A673 (cell line): Measurements from ENCODE around the gene EPN1. TPM values are rescaled to one million over a fixed set of nuclear protein-coding genes. Genes with fewer than 3 reads are reported as not detected.
A peak's percentile ranks its signal among the peaks of the same experiment; 100 is the strongest.

Source experiments
- BruUV-seq: library from RNA; stranded (reverse); fragments of 400-500 nt; replicated peaks from 2 replicates; lab custom pipeline; 2021; lab: Mats Ljungman, UMichigan
- CTCF ChIA-PET: fragments of 300-600 bp; sonication (Branson Sonifier 250); formaldehyde crosslinking; loops from one replicate; lab custom pipeline; 2022; ENCODE audit warnings: antibody characterized with exemption; lab: Charles Lee
- POLR2A ChIA-PET: fragments of 300-600 bp; sonication (Branson Sonifier 250); formaldehyde crosslinking; loops from one replicate; lab custom pipeline; 2022; ENCODE audit warnings: antibody characterized with exemption; ENCODE audit not compliant: low non-redundant PET; lab: Charles Lee
- DNase-seq: peaks from one replicate; pipeline ENCODE4 v3.0.0-alpha.2; 2015; ENCODE audit warnings: low spot score
- H3K27ac ChIP-seq: fragments of 200-600 bp; sonication (generic); 2 replicates; pipeline ENCODE4 v1.5.1; 2016; ENCODE audit warnings: mixed run types, low read depth, mild to moderate bottlenecking, mixed read lengths, antibody characterized with exemption, low read length; ENCODE audit not compliant: poor library complexity, severe bottlenecking
- H3K27me3 ChIP-seq: fragments of 200-600 bp; sonication (generic); replicated peaks from 2 replicates; pipeline ENCODE4 v1.6.1; 2017; ENCODE audit warnings: mixed run types, low read depth, mild to moderate bottlenecking, mixed read lengths, antibody characterized with exemption, low read length; ENCODE audit not compliant: insufficient read depth, poor library complexity
- H3K36me3 ChIP-seq: fragments of 200-600 bp; sonication (generic); 2 replicates; pipeline ENCODE4 v1.6.1; 2016; ENCODE audit warnings: mixed run types, mild to moderate bottlenecking, mixed read lengths, antibody characterized with exemption, low read length; ENCODE audit not compliant: insufficient read depth, poor library complexity, severe bottlenecking
- H3K4me1 ChIP-seq: fragments of 200-600 bp; sonication (generic); 2 replicates; pipeline ENCODE4 v1.6.1; 2017; ENCODE audit warnings: mixed run types, mild to moderate bottlenecking, mixed read lengths, antibody characterized with exemption, low read length; ENCODE audit not compliant: insufficient read depth, poor library complexity, severe bottlenecking
- H3K4me3 ChIP-seq: fragments of 200-600 bp; sonication (generic); 2 replicates; pipeline ENCODE4 v1.5.1; 2016; ENCODE audit warnings: low read depth, mixed run types, mild to moderate bottlenecking, mixed read lengths, low read length; ENCODE audit not compliant: poor library complexity, severe bottlenecking
- H3K9me3 ChIP-seq: fragments of 200-600 bp; sonication (generic); 2 replicates; pipeline ENCODE4 v1.6.1; 2016; ENCODE audit warnings: mixed run types, low read depth, mild to moderate bottlenecking, mixed read lengths, antibody characterized with exemption, low read length; ENCODE audit not compliant: poor library complexity, severe bottlenecking
- EZH2 ChIP-seq: fragments of 200-600 bp; sonication (generic); IDR thresholded peaks from 2 replicates; pipeline ENCODE4 v1.6.1; 2017; ENCODE audit warnings: borderline replicate concordance, low read depth, mild to moderate bottlenecking, mixed read lengths, antibody characterized with exemption, low read length; ENCODE audit not compliant: poor library complexity, severe bottlenecking
- intact Hi-C: fragments of 100-400 bp; cut with micrococcal nuclease; formaldehyde crosslinking; loops from one replicate; pipeline ENCODE4 v1.10.0; 2022; ENCODE audit not compliant: unreplicated experiment
- total RNA-seq: library from RNA; stranded (reverse); gene quantifications from 2 replicates; pipeline ENCODE4 v1.2.3, GENCODE V29; 2021
- TF ChIP-seq, protein P1 (sequence below): fragments of 300-800, 200-600 bp; sonication (generic); conservative IDR thresholded peaks from 2 replicates; pipeline ENCODE4 v1.5.1; 2017; ENCODE audit warnings: low read depth, mild to moderate bottlenecking, antibody characterized with exemption, low read length, moderate library complexity, mixed read lengths

The EPN1 gene
- total RNA-seq, 1 experiment from 2014 or later = 178 TPM

DNA sequence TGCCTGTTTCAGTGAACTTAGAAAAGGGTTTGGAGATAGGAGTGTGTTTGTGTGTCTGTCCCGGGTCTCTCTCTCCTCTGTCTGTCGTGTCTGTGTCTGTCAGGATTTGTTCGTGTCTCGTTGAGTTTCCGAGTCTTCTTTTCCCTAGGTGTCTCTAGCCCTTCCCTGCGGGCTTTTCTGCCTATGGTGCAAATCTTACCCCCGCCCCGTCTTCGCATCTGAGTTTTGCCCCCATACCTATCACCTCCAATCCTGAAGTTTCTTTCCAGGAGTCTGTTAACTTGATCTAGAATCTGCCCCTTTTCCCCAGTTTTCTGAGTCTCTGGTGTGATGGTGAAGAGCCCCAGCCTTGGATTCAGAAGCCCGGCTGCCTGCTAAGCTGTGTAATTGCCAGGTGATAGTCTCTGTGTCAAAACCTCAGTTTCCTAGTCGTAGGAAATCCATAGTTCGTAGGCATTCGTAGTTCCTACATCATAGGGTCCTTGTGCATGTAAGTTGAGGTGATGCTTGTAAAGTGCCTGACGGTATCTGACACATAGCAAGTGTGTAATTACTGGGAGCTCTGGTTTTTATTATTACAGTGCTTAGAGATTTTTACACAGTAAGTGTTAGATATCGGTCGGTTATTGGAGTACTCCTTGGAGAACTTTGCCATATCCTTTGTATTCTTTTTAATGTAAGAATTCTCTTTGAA lies 782 bp downstream of the EPN1 start:
- intact Hi-C loops = loop anchor here (10.0 kb wide), 1 partner anchor 639 kb away; the partner anchor contains the start of gene ZSCAN5A
- H3K27me3 ChIP-seq = no peaks in the 10 kb centered on the region
- H3K4me1 ChIP-seq = peaks cover 44% of the 10 kb centered on the region
- BruUV-seq = no TSS peak
- H3K36me3 ChIP-seq = peaks cover 36% of the 10 kb centered on the region
- TF ChIP-seq, protein P1, sequence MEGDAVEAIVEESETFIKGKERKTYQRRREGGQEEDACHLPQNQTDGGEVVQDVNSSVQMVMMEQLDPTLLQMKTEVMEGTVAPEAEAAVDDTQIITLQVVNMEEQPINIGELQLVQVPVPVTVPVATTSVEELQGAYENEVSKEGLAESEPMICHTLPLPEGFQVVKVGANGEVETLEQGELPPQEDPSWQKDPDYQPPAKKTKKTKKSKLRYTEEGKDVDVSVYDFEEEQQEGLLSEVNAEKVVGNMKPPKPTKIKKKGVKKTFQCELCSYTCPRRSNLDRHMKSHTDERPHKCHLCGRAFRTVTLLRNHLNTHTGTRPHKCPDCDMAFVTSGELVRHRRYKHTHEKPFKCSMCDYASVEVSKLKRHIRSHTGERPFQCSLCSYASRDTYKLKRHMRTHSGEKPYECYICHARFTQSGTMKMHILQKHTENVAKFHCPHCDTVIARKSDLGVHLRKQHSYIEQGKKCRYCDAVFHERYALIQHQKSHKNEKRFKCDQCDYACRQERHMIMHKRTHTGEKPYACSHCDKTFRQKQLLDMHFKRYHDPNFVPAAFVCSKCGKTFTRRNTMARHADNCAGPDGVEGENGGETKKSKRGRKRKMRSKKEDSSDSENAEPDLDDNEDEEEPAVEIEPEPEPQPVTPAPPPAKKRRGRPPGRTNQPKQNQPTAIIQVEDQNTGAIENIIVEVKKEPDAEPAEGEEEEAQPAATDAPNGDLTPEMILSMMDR = no peak
- no peak for TF ChIP-seq EZH2
- H3K9me3 ChIP-seq = no peaks in the 10 kb centered on the region
- peak overlapping the region; percentile 94 for H3K4me3 ChIP-seq
- H3K27ac ChIP-seq = peak overlapping the region; percentile 92
- no peak for DNase-seq
- ChIA-PET POLR2A (no interaction called here), CTCF (no interaction called here)

DNA sequence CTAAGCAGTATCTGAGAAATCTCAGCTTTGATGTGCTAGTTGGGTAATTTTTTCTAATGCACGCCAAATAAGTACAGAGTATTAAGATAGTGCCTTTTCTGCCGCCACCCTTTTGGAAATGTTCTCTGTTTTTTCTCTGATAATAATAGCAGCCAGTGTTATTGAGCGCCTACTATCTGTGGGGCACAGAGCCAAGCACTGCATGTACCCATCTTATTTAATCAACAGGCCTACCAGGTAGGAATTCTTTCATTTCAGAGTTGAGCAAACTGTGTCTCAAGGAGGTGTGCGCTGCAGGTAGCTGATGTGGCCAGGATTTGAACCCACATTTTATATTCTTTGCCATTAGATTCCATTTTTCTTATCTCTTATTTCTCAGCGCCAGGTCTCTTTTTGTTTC lies 1.4 kb downstream of the EPN1 start:
- no peaks in the 10 kb centered on the region for H3K27me3 ChIP-seq
- no peaks in the 10 kb centered on the region for H3K9me3 ChIP-seq
- peak overlapping the region; percentile 92 for H3K27ac ChIP-seq
- peak overlapping the region; percentile 94 for H3K4me3 ChIP-seq
- TF ChIP-seq, protein P1 = no peak
- no peak for TF ChIP-seq EZH2
- CTCF ChIA-PET = no interaction called here
- H3K36me3 ChIP-seq = peaks cover 40% of the 10 kb centered on the region
- TSS peak; percentile 46 for BruUV-seq
- DNase-seq = no peak
- intact Hi-C loops = loop anchor here (10.0 kb wide), 1 partner anchor 638 kb away; the partner anchor contains the start of gene ZSCAN5A
- POLR2A ChIA-PET = no interaction called here
- H3K4me1 ChIP-seq = peaks cover 38% of the 10 kb centered on the region

DNA sequence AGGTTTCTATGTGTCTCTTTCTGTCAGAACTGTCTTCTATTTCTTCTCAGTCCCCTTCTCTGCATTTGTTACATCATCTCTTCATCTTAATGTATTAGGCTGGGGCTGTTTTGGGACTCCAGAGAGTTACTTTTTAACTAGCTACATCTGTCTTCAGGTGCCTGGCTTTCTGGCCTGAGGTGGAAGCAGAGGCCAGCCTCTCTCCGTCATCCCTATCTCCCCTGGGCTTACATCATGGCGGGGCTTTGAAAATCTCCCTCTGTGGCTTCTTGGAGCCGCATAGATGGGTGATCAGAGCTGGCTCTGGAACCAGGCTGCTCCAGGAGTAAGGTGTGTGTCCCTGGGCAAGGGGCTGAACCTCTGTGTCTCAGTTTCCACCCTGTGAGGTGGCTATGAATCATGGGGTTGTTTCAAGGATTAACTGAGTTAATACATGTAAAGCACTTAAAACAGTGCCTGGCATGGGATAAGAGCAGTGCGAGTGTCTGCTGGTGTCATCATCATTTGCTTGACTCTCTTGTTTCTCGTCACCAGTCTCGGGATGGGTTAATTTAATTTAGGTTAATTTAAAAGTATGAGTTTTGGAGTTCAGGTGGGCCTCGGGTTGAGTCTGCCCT lies 2.0 kb downstream of the EPN1 start:
- ChIA-PET CTCF (no interaction called here), POLR2A (no interaction called here)
- no peak for DNase-seq
- Histone ChIP-seq H3K4me3 (peak overlapping the region; percentile 94), H3K4me1 (peaks cover 32% of the 10 kb centered on the region), H3K27ac (no peak overlapping the region), H3K27me3 (no peaks in the 10 kb centered on the region), H3K36me3 (peaks cover 42% of the 10 kb centered on the region), H3K9me3 (no peaks in the 10 kb centered on the region)
- intact Hi-C loops = loop anchor here (10.0 kb wide), 1 partner anchor 638 kb away; the partner anchor contains the start of gene ZSCAN5A
- TF ChIP-seq, protein P1 = no peak
- BruUV-seq = no TSS peak
